Esophagus mucosa (tissue), 1 donor: ENCODE results near the gene MICALL2. TPM values are rescaled to one million over a fixed set of nuclear protein-coding genes. Genes with fewer than 3 reads are reported as not detected.
A peak's percentile ranks its signal among the peaks of the same experiment; 100 is the strongest.

Experiments used
- ATAC-seq: fragments of 200-7000 bp; cut with Tn5 transposase; one replicate; pipeline ENCODE4 v1.9.1; 2020
- total RNA-seq: library from RNA; stranded (reverse); gene quantifications from one replicate; pipeline ENCODE4 v1.2.4, GENCODE V29; 2023
- donor health status: DM: yes; HTN: yes; CAD: no.

The MICALL2 gene
- total RNA-seq, 1 donor from 2014 or later: 16.1 TPM

DNA sequence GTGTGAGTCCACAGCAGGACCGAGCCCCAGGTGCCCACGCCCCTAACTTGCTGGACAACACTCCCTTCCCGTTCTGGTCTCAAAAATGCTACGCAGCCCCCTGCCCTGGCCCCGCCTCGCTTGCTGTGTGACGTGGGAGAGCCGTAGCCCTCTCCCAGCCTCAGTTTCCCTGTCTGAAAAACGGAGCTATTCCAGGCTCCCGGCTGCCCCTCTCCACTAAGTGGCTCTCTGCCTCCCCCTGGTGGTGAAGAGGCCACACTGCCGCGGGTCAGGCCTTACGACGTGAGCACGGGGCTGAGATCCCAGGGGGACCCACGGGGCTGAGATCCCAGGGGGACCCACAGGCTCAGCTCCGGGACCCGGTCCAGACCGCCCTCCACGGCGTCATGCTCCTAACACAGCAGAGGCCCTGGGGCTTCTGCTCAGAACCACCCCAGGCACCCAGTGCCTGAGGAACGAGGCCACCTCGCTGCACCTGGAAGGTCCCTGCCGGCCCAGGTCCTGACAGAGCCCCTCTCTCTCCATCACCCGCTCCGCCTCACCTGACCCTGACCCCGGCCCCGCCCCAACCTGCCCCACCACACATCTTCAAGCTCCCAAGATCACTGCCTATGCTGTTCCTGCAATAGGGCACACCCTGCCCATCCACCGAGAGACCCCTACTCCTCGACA lies 26.7 kb downstream of the MICALL2 start:
- ATAC-seq: peak; percentile 70

DNA sequence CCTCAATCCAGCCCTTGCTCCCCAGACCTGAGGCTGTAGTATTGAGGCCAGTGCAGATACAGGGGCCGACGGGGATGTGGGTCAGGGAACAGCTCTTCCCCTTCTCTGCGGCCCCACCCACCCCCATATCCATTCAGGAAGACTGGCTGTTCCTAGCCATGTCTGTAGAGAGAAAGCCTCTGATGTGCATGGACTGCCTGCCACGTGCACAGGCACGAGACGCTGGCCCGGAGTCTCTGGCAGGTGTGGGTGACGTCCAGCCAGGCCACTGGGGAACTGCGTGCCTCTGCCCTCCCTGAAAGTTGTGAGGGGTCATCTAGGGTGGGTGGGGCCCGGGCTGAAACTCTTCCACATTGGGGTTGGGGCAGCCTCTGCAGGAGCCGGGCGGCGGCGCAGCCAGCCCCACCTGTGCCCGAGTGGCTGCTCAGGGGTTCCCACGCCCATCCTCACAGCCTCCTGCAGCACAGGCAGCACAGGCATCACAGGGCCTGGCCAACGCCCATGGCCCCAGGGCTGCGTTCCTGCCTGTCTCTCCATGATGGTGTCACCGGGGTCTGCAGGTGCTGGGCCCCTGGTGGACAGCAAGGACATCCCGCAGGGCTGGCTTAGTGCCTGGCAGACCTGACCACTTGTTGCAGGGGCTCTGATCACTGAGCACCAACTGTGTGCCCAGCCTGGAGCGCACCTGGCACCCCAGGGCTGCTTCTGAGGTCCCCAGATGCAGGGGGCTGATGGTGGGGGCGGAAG lies 27.5 kb downstream of the MICALL2 start:
- ATAC-seq: peak; percentile 58

DNA sequence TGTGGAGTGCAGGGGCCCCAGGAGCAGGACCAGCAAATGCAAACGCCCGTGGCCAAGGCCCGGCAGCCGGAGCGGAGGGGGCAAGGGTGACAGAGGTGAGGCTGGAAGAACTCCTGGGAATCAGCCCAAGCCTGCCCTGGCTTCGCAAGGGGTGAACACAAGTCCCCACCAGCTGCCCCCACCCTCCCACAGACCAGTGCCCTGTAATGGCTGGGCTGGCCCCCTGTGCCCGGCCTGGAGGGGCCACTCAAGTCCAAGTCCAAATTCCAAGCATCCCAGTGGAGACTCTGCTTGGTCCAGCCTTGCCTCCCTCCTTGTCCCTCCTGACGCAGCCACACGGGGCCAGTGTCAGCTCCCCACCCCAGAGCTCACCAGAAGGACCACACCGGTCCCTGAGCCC lies 28.0 kb downstream of the MICALL2 start:
- ATAC-seq: no peak

DNA sequence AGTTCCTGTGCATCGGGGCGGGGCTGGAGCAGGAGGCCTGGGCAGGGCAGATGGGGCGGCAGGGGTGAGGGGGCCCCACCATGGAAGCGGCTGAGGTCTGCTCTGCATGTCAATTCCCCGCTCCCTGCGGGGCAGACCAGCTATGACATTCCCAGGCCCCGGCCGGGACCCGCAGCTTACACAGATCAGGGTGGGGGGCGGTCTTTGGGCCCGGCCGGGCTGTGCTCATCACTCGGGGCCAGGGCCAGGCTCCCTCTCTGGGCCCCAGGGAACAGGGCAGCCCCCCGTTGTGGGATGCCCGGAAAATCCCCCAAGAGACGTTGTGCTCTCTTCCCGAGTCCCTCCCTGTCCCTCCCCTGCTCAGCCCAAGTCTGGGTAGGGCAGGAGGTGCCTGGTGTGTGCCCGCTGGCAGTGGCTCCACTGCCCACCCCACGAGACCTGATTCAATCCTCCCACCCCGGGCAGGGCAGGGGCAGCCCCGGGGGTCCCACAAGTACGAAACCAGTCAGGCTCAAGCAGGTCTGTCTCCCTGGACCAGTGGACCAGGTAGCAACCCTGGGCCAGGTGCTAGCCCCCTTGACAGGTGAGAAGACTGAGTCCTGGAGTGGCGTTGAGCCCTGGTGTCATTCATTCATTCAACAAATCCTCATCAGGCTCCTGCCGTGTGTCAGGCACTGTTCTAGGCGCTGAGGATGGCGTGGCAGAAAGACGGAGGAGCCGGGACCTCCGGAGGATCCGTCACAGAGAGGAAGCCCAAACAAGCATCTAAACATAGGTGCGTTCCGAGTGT lies 29.0 kb downstream of the MICALL2 start:
- no peak for ATAC-seq

DNA sequence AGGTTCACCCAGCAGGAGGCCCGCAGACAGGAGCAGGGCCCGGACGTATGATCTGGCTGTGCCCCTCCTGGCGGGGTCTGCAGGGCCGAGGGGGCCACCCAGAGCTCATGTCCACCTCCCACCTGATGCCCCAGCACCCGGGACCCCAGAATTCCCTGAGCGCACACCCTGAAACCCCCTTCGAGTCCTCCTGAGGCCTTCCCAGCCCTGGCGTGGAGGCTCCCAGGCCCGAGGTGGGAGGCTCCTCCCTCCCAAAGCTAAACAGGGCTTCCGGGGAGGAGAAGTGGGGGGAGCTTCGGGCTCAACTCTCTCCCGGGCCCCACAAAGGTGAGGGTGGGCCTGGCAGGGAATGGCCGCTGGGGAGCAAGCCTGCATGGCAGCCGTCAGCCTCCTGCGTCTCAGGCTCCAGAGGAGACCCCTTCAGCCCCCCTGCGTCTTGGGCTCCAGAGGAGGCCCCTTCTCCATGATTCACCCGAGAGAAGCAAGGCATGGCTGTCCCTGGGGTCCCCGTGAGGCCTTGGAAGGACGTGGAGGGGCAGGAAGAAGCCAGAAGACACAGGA lies 30.2 kb downstream of the MICALL2 start:
- no peak for ATAC-seq

DNA sequence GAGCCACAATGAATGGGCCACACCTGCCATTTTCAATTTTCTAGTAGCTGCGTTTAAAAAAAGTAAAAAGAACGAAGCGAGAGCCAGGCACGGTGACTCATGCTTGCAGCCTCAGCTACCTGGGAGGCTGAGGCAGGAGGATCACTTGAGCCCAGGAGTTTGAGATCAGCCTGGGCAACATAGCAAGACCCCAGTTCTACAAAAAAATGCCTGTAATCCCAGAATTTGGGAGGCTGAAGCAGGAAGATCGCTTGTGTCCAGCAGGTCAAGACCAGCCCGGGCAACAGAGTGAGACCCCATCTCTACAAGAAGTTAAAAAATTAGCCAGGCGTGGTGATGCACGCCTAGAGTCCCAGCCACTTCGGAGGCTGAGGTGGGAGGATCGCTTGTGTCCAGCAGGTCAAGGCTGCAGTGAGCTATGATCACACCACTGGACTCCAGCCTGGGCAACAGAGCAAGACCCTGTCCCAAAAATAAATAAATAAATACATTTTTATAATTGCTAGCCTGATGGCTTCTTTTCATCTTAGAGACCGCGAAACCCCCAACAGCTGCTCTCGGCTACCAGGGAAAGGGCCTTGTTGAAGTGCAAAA lies 32.1 kb downstream of the MICALL2 start:
- no peak for ATAC-seq

DNA sequence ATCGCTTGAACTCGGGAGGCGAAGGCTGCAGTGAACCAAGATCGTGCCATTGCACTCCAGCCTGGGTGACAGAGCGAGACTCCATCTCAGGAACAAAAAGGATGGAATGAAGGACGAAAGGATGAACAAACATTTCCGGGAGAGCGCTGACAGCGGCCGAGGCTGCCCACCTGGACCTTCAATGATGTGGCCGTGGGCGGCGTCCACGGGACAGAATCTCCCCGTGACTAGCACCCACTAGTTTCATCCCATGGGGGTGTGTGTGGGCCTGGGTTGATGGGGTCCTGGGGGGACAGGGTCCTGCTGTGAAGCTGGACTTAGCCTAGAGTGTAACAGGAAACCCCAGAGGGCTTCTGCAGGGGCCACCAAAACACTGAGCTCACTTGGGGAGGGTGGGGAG lies 32.8 kb downstream of the MICALL2 start:
- no peak for ATAC-seq

DNA sequence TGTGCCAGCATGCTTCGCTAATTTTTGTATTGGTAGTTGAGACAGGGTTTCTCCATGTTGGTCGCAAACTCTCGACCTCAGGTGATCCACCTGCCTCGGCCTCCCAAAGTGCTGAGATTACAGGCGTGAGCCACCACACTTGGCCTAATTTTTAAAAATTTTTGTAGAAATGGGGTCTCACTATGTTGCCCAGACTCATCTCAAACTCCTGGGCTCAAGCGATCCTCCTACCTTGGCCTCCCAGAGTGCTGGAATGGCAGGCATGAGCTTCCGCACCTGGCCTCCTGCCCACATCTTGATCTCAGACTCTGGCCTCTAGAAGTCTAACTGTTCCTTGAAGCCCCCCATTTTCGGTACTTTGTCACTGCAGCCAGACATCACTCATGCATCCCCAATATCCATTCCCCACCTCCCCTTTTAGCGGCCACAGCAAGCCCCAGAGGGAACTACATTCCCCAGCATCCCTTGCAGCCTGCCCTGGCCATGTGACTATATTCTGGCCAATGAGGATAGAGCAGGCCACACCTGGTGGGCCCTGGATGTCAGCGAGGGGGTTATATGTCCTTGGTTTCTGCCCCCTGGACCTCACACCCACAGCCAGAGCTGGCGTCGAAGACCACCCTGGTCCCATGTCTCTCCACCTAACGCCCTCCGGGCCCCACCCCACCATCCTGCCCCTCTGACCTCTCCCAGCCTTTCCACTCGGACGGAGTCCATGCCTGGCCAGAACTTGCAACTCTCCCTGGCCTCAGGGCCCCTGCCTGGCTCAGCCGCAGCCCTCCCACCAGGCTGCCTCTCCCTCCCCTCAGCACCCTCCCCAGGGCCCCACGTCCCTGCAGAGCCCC lies 33.8 kb downstream of the MICALL2 start:
- no peak for ATAC-seq

DNA sequence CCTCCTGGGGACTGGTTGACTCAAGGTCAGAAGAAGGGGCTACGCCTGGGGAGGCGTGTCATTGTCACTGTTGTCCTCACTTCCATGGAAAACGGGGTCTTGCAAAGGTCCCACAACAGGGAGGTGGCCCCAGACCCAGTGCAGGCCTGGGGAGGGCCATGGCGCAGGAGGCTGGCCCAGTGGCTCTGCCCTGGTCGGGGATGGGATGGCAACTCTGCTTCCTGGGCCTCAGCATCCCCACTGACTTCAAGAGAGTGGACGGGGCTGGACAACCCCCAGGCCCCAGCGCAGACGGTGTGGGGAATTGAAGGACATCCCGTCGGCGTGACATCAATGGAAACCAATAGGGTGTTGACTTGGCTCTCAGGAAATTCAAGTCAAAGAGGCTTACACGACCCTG lies 35.2 kb downstream of the MICALL2 start:
- no peak for ATAC-seq

DNA sequence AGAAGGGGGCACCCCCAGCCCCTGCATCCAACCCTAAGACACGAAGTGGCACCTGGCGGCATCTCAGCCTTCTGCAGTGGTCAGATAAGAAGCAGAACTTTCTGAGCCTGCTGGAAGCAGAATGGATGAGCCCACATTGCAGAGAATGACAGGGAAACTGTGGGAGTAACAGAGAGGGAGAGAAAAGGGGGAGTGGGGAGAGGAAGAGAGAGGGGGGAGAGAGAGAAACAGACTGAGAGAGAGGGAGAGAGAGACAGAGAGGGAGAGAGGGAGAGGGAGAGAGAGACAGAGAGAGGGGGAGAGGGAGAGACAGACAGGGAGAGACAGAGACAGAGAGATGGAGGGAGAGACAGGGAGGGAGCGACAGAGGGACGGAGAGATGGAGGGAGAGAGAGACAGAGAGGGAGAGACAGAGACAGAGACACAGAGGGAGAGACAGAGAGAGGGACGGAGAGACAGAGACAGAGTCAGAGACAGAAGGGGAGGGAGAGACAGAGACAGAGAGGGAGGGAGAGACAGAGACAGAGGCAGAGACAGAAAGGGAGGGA lies 35.9 kb downstream of the MICALL2 start:
- no peak for ATAC-seq

DNA sequence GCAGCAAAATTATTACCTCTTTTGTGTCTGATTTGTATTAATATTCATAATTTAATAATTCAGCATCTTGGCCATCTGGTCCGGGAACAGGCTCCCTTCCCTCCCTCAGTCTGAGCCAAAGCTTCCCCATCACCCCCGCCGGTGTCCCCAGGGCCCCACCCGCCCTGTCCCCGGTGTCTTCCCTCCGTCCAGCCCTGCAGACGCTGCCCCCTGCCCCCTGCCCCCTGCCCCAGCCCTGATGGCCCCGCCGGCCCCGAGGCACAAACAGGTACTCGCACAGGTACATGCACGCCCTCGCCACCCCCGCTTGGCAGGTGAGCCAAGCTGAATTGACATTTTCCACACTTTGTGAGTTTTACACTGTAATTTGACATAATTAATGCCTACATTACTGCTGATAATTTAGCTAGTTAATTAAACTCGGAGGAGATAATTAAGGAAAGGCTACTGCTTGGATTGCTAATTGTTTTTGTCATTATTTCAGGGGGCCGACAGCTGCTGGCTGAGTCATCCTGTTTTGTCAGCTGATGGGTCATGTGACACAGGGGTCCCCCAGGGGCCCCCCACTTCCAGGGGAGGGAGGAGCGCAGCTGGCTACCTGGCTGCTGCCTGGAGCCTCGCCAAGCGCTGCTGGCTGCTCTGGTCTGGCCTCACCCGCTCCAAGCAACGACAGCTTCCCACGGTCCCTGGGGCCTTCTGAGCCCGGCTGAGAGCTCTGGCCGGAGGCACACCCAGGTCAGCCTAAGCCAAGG lies 36.6 kb downstream of the MICALL2 start:
- ATAC-seq: no peak

DNA sequence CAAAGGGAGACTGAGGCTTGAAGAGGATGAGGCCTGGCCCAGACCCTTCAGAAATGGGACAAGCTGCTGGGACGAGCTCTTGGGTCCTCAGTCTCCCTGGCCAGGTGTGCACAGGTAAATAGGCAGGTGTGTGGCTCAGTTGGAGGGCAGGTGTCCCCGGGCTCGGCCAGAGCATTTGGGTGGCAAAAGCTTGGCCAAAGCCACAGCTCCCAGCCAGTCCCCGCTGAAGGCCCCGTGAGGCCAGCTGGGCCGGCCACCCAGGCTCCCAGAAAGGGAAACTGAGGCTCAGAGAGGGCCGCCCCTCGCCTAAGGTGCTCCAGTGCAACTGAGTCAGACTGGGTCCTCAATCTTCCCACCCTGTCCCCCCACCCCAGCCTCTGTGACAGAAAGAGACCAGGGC lies 37.3 kb downstream of the MICALL2 start:
- no peak for ATAC-seq

DNA sequence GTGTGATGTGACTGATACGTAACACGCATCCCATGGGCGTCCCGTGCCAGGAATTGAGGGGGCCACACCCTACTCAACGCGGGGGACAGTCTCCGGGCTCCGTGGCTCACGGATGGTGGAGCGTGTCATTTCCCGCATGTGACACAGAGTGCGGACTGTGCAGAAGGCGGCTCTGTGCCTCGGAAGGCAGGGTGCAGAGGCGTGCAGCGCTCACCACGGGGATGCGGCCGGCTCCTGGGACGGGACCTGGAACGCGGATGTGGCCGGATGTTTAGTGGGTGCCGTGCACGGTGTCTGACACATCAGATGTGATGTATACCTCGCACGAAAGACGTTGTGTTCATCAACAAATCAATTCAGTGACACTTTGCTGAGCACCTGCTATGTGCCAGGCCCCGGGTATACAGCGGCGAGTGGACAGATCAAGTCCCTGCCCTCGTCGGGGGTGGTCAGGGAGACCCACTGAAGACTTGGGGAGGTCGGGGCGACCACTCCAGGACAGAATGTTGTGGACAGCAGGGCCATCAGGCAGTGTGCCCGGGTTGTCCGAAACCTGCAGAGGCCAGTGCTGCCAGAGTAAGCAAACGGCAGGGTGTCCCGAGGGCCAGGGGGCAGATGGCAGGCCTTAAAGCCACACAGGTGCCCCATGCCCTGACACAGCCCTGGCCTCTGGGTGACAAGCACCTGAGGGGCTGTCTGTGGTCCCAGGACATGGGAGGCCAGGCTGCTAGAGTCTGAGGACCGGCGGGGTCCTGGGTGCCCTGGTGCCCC lies 38.1 kb downstream of the MICALL2 start:
- no peak for ATAC-seq

DNA sequence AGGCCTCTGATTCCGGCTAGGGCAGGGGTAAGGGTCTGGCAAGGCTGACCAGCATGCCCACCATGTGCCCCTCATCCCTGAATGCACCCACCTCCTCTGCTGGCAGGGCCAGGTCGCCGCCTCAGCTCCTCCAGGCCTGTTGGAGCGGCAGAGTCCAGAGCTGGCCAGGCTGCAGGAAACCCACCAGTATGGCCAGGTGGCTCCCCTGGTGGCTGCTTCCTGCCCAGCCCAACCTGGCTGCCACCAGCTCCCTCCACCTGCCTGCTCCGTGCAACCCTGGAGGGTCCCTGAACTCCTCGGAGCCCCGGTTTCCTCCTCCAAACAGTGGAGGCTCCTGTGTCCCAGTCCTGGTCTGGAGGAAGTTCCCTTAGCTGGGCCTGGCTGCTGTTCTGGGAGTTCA lies 39.6 kb downstream of the MICALL2 start:
- no peak for ATAC-seq

DNA sequence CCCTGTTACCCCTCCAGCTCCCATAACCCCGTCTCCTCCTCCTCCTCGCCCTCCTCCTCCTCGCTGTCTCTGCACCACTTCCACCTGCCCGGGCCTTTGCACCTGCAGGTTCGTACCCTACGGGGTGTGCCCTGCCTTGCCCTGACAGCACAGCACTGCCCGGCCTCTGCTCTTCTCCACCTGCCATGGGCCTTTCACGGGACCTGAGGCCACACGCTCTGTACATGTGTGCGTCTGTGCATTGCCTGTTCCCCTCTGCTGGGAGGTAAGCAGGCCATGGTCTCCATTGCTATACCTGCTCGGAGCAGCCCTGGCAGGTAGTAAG lies 40.0 kb downstream of the MICALL2 start:
- no peak for ATAC-seq

DNA sequence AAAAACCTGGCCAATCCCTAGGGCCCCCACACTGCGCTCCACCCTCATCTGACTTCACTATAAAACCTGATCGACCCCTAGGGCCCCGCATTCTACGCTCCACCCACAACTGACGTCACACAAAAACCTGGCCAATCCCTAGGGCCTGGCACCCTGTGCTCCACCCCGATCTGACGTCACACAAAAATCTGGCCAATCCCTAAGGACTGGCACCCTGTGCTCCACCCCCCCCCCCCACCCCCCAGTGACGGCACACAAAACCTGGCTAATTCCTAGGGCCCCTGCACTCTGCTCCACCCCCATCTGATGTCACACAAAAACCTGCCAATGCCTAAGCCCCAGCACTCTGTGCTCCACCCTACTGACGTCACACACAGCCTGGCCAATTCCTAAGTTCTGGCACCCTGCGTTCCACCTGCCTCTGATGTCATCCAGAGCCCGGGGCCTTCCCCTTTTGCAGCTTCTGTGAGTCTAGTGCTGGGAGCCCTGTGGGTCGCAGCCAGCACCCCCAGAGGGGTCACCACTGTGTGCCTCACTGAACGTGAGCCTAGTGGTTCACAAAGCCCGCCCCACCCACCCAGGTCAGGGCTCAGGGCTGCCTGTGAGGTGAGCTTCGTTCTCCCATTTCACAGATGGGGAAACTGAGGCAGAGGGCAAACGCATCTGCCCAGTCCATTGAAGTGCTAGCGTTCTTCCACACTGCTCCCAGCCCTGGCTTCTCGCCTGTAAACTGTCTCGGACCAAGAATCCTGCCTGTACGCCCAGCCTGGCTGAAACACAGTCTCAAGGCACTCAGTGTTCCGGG lies 40.6 kb downstream of the MICALL2 start:
- peak; percentile 41 for ATAC-seq

DNA sequence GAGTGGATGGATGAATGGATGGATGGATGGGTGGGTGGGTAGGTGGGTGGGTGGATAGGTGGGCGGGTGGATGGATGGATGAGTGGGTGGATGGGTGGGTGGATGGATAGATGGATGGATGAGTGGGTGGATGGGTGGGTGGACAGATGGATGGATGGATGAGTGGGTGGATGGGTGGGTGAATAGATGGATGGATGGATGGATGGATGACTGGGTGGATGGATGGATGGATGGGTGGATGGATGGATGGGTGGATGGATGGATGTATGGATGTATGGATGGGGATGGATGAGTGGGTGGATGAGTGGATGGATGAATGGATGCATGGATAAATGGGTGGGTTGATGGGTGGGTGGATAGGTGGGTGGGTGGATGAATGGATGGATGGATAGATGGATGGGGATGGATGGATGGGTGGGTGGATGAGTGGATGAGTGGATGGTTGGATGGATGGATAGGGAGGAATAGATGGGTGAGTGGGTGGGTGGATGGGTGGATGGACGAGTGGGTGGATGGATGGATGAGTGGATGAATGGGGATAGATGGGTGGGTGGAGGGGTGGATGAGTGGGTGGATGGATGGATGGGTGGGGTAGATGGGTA lies 43.8 kb downstream of the MICALL2 start:
- ATAC-seq: no peak

DNA sequence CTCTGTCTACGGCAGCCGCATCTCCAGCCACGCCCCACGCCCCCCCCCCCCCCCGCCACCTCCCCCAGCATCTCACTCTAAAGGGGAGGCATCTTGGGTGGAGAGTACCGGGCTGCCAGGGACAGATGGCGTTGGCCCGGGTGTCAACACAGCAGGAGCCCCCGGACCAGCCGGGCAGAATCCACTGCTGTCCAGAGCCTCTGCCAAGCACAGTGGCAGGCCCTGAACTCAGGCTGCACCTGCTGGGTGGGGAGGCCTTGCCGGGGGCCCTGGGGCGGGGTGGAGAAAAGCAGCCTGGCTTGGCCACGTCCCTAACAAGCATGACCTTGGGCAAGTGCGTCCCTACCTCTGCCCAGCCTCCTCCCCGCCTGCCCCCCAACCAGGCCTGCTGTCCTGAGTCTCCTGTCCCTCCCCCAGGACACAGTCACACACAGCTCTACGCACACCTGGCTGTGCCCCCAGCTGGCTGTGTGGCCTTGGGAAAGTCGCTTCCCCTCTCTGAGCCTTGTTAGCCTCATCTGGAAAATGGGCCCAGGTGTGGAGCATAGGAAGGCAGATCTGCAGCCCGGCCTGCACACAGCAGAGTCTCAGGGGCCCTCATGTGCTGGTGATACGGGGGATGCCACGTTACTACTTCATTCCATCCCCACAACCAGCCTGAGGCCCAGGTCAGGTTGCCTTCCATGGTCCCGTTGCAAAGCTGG lies 45.2 kb downstream of the MICALL2 start:
- no peak for ATAC-seq
